LNCAP (cell line): ENCODE measurements around the gene RCBTB2.

Source experiments
- TF ChIP-seq, protein P1 (sequence below): fragments of 450-650 bp; IDR thresholded peaks from 2 replicates; pipeline ENCODE4 v1.5.1; 2017; ENCODE audit warnings: mild to moderate bottlenecking

RCBTB2 gene

DNA sequence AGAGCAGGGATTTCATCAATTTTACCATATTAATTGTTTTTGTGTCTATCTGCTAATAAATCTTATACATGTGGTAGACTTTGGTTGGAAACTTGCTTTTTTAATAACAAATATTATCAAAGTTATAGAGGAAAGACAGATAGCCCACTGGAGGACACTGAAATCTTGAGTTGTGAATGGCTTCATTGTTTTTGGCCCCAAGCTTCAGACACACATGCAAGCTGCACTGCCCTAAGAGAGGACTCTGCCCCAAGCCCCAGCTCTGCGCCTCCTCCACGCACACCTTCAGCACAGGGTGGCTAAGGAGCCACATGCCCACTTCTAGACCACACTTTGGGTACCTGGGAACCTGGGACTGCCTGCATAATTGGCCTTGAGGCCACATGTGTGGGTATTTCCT, 35.2 kb downstream of the RCBTB2 start:
- TF ChIP-seq, protein P1, sequence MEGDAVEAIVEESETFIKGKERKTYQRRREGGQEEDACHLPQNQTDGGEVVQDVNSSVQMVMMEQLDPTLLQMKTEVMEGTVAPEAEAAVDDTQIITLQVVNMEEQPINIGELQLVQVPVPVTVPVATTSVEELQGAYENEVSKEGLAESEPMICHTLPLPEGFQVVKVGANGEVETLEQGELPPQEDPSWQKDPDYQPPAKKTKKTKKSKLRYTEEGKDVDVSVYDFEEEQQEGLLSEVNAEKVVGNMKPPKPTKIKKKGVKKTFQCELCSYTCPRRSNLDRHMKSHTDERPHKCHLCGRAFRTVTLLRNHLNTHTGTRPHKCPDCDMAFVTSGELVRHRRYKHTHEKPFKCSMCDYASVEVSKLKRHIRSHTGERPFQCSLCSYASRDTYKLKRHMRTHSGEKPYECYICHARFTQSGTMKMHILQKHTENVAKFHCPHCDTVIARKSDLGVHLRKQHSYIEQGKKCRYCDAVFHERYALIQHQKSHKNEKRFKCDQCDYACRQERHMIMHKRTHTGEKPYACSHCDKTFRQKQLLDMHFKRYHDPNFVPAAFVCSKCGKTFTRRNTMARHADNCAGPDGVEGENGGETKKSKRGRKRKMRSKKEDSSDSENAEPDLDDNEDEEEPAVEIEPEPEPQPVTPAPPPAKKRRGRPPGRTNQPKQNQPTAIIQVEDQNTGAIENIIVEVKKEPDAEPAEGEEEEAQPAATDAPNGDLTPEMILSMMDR = no peak

DNA sequence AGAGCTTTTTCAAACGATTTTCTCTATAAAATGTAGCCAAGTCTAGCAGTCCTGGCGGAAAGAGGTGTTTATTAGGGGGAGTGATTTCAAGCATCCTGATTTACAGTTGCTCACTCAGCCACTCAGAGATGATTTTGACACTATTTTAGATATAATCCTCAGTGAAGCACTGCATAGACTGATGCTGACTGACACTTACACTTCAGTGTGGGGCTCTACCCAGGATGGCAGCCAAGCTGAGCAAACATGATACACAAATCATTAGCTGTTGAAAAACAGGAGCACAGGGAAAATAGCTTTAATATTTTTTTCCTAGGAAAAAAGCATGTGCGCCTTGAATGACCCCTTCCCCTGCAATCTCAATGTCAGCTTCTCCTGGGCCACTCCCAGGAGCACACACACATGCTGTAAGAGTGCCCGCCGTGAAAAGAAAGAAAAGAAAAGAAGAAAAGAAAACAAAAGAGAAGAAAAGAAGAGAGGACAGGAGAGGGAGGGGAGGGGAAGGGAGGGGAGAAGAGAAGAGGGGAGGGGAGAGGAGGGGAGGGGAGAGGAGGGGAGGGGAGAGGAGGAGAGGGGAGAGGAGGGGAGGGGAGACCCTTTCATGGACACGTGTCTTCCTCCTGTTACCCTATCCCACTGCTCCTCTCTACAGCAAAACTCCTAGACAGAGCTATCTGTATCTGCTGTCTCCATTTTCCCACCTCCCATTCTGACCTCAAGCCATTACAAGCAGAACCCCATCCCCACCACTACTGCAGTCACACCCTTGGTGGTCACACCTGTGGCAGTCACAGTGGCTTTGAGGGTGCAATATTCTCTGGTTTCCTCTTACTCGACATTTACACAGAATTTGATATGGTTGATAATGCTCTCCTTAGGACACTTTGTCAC, 36.4 kb downstream of the RCBTB2 start:
- TF ChIP-seq, protein P1 = no peak

DNA sequence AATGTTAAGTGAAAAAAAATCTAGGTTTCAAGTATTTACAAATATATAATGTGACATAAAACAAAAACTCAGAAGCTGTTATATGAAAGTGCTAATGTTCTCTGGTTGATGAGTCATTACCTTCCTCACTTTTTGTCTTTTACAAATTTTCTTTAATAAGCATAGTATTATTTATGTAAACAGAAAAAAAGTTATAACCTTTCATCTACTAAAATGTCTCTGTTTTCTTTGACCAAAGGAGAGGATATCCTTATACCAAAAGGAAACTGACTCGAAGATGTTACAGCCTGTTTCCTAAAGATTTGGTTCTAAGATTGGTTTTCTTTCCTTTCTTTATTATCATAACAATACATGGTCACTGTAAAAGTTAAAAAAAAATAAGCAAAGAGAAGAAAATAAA, 38.0 kb downstream of the RCBTB2 start:
- TF ChIP-seq, protein P1 = no peak

DNA sequence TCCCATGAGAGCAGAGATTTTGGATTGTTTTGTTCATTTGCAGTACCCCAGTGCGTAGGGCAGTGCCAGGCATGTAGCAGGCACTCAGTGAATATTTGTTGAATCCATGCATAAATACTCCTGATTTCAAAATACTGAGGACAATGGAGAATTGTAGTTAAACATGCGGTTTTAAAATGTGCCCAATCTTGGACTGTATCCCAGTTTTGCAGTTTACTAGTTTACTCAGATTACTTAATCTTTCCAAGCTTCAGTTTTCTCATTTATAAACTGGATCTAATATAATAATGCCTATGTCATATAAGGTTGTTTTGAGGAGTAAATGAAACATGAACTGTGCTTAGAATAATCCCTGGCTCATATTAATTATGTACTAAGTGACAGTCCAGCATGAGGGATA, 39.0 kb downstream of the RCBTB2 start:
- TF ChIP-seq, protein P1 = no peak

DNA sequence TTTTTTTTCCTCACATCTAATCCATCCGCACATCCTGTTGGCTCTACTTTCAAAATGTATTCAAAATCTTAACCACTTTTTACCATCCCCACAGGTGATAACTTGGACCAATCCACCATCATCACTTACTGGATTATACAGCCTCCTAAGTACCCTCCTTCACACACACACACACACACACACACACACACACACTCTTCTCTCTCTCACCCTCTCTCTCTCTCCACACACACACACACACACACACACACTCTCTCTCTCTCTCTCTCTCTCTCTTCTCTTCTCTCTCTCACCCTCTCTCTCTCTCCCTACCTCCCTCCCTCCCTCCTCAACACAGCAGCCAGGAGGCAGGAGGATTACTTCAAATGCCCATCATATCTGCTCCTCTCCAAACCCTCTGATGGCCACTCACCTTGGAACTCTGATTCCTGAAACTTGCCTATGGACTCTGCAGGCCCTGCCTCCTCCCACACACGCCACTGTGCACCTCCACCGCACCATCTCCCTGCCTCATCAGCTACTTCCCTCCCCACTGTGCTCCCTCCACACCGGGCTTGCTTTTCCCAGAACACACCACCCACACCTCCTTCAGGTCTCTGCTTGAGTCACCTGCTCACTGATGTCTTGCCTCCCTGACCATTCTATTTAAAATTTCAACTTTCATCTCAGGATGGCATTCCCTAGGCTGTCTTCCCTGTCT, 39.7 kb downstream of the RCBTB2 start:
- TF ChIP-seq, protein P1 = no peak

DNA sequence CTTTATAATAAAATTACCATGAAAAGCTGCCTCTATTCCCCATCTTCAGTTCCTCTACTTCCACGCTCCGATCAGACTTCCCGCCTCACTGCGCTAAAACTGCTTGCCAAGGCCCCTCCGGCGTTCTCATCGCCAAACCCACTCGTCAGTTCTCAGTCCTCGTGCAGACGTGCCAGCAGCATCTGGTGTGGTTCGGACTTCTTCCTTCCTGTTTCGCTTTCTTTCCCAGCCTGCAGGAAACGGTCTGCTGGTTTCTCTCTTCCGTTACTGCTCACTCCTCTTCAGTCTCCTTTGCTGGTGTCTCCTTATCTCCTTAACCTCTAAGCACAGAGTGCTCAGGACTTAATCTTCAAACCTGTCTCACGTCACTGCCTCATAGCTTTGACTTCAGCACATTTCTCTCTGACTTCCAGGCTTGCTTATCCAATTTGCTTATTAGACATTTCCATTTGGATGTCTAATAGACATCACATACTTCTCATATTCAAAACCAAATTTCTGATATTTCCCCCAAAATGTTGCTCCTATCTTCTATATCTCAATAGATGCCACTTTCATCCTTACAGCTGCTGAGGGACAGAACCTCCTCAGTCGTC, 40.3 kb downstream of the RCBTB2 start:
- TF ChIP-seq, protein P1 = no peak

DNA sequence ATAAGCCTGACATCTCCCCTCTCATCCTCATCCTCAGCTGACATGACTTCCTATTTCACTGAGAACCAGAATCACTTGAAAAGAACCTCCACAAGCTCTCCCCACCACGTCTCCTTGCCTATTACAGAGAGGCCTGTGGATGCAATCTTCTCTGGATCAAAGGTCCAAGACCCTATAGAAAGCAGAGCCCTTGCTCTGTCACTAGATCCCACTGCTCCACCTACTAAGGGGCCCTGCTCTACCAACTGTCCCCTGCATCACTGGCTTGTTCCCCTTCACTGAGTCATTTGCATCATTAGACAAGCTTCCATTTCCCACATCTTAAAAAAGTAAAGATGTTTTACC, 40.8 kb downstream of the RCBTB2 start:
- TF ChIP-seq, protein P1 = no peak
